Inflammatory macrophage treated with lipopolysaccharide for 4 hours (primary cell): ENCODE data around the gene MGAT5.

Source experiments
- DNase-seq: peaks from one replicate; pipeline ENCODE4 v3.0.0-alpha.2; 2020

MGAT5 gene

DNA sequence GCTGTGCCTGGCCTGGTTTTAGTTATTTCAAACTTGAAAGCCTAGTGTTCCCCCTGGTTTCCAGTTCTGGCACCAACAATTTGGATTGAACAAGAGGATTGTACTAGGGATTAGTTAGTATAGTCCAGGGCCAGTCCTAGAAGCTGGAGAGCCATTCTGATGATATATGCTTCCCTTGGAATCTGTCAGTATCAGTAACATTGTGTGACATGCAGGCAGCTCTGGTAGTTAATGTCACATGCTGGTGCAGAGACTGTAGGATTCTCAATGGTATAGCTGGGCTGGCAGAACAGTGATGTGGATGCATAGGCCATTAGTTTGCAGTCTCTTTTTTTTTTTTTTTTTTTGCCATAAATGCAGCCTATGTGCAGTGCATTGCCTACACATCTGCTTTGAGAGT is 3.6 kb downstream of the MGAT5 start:
- no peak for DNase-seq

DNA sequence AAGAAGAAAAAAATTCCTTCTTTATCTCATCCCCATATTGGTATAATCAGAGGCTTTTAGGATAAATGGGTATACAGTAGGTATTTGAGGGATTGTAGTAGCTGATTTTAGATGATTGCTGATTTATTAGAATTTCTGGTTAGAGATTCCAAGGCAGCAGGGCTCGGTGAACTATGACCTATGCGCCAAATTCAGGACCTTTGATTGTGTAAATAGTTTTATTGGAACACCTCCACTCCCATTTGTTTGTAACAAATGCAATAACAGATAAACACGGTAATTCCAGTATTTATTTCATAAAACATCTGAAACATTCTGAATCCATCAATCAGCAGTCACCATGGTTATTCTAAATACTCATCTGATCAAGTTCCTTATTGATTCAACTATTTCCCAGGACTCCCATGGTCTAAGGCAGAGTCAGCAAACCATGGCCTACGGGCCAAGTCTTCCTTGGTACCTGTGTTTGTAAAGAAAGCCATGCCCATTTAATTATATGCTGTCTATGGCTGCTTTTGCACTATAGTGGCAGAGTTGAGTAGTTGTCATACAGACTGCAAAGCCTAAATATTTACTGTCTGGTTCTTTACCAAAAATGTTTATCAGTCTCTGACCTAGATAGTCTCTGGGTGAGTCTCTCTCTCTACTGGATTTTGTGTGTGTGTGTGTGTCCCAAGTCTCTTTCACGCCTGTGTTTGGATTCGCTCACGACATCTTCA is 4.3 kb downstream of the MGAT5 start:
- DNase-seq, result no peak

DNA sequence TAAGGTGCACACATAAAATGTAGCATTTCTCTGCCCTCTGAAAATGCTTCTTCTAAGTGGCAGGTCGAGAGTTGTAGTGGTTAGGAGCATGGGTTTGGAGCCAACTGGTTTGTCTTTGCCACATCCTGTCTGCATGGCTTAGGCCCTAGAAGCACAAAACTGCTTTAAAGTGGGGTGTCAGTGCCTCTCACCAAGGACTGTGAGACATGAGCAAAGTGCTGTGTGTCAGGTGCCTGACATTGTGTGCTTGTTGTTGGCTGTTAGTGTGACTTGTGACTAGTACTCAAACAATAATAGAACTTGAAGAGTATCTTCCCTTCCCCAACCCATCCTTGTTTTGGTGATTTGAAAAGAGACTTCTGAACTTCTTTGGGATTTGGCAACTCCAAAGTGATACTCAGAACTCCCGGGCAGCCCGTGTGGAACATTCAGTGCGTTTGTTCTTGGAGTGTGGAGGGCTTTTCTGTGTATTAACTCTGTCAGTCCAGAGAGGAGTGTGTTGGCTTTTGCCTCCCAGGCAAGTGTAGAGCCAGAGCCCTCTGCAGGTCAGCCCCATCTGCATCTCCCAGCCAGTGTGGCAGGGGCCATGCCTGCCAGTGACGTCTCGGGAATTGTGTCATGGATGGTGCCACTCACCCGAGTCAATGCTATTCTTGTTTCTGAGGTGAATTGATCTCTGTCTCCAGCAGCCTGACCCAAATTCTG is 5.0 kb downstream of the MGAT5 start:
- no peak for DNase-seq

DNA sequence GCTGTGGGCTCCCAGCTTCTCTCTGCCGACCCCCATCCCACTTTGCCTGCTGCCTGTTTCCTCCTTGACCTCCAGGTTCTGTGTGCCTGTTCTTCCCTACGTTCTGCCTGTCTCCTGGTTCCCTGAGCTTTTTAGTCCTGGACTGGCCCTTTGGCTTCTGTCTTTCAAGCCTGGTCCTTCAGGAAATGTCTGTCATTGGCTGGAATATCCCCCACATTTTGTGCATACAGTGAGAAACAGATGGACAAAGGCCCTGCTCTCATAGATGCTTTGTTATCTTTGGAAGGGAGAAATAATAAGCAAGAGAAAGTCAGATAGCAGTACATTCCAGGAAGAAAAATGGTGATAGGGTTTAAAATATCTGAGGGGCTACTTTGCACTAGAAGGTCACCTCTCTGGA is 5.7 kb downstream of the MGAT5 start:
- DNase-seq, result no peak

DNA sequence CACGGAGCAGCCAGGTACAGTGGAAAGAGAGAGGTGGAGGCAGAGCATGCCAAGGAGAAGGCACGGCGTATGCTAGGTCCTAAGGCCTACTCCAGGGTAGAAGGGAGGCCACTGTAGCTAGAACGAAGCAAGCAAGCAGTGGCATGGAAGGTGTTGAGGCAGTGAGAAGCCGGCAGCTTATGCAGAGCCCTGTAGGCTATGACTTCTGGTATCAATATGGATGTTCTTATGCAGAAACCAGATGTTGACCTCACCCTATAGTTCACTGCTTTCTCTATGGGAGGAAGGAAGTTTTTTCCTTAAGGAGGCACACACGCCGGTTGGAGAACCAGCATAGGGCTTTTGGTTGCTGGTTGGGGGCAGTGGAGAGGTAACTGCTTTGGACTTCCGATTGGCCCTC is 6.1 kb downstream of the MGAT5 start:
- DNase-seq, result no peak

DNA sequence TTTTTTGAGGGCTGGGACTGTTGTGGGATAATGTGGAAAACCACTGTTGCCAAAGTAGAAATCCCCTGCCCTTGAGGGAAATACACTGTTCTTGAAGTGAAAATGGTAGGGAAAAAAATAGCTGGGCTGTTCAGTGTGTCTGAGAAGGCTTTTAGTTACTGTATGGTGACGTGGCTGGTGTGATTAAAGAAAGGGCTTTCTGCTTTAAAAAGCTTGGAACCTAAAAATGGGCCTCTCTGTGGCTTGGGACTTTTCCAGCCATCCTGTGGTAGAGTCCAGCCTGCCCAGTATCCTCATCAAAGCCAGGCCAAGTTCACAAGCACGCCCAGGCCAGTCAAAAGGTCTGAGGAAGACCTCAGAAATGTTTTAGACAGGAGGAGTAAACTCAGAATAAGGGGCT is 6.8 kb downstream of the MGAT5 start:
- DNase-seq, result no peak

DNA sequence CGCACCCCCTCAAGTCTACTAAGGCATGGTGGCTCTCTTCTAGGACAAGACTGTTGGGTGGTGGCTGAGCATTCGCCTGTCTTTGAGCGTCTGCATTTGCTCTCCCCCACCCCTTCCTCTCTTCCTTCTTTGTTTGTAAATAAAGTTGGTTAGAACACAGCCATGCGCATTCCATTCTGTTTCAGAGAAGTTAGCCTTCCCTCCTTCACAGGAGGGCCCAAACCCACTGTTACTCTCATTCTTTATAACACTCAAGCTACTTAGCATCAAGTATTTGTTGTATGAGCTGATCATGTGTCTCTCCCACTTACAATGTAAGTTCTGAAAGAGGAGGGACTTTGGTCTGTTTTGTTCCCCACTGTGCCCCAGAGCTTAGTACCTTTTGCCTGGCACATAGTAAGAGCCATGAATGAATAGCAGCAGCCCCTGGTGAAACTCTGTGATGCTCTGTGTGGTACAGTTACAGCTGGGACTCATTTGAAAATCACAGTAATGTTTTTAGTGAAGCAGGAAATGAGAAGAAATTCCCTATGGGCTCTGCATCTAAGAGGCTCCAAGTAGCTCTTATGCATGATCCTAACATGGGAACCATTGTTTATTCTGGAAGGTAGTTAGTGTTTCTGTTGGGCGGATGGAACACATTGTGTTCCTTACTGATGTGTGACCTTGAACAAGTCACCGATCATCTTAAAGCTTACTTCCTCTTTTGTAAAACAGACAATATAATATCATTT is 7.7 kb downstream of the MGAT5 start:
- DNase-seq, result no peak

DNA sequence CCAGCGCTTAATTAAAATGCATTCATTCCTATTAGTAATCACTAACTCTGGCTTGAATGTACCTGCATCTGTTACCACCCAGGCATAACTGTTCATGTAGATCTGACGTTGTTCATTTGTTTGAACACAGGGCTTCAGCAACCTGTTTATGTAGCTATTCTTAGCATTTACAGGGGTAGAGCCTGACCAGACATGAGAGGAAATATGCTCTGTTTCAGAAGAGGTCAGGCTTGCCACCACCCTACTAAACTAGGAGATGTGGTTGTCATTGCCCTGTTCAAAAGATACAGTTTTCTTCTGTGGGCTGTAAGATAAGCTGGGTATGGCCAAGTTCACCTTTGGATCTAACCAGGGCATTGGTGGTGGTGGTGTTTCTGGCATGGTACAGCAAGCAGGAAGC is 8.8 kb downstream of the MGAT5 start:
- no peak for DNase-seq

DNA sequence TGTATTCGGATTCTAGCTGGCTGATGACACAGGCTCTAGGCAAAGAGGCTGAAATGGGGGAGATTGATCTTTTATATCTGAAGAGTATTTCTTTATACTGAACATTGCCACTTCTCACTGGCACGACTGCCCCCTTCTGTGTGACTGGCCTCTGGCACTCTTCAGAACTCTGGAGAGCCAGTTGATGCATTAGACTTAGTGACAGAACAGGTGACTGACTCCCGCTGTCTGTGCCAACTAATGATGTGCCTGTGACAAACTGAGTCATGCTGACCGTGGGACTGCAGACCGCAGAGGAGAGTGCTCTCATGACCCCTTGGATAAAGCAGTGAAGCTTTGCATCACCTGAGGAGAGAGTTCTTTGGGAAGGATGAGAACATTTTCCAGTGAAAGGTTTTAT is 14.4 kb downstream of the MGAT5 start:
- DNase-seq, result no peak

DNA sequence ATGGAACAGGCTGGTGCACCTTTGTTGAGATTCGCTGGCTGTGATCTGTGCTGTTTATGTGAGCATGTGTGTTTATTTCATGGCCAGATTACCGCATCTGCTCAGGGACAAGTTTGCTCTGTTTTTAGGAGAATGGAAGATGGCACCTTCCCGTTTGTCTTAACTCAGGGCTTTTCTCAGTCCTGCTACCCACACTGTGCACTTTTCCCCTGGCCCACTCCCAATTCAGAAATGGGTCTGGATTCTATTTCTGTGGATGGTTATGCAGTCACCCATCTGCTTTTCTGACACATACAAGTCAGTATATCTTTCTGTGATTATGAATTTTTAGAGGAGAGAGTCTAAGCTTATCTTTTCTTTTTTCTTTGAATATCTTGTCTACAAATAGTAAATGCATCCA is 15.4 kb downstream of the MGAT5 start:
- no peak for DNase-seq

DNA sequence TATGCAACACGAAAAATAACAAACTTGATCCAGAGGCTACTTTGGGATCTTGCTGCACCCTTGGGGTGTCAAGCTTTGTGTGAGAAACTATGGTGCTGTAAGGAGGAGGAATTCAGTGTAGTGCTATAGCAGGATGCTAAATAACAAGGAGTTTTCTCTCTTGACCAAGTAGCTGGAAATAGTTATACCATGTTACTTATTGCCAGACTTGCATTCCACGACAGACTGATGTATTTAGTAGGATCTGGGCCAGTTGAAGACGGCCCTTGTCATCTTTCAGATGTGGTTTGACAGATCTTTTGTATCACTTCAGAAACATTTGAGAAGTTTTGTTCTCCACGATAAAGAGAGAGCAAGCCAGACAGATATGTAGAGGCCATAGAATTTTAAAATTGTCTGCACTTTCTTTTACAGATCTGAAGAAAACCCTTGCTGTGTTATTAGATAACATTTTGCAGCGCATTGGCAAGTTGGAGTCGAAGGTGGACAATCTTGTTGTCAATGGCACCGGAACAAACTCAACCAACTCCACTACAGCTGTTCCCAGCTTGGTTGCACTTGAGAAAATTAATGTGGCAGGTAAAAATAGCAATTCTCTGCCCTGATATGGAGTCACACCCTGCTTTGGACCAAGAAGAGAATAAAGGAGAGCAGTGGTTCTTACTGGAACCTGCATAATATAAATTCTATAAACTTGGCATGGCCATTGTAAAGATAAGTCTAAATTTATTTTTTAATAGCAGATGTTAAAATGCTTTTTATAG is 16.3 kb downstream of the MGAT5 start:
- no peak for DNase-seq

DNA sequence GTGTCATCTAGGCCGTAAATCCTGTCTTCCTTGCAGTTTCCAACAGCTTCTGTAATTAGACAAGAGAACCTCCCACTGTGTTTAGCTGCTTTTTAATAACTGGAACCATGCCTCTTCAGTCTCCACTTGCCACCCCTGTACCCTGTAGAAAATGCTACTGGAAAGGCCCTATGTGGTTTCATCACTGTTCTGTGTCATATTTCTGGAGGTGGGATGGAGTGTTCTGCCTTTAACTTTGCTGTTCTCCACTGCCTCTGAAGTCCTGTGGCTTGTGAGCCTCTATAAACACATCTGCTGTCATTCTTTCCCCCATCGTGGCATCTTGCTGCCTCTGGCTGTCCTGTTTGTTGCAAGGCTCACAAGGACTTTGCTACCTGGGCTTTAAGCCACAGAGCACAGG is 17.9 kb downstream of the MGAT5 start:
- DNase-seq, result no peak

DNA sequence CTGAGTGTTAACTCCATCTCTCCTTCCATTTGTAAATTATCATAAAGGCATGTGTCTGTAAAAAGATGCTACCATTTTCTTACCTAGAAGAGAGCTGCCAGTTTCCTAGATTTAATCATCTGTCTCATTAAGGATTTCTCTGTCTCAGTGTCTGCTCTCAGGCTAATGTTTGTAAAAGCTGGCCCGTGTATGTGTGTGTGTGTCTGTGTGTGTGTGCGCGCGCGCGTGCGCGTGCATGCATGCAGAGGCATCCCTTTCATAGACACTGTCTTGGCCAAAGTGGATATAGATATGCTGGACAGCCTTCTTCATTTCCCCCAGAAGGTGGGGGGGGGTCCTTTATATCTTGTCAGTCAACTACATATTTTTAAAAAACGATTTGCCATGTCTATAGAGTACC is 18.9 kb downstream of the MGAT5 start:
- DNase-seq, result no peak

DNA sequence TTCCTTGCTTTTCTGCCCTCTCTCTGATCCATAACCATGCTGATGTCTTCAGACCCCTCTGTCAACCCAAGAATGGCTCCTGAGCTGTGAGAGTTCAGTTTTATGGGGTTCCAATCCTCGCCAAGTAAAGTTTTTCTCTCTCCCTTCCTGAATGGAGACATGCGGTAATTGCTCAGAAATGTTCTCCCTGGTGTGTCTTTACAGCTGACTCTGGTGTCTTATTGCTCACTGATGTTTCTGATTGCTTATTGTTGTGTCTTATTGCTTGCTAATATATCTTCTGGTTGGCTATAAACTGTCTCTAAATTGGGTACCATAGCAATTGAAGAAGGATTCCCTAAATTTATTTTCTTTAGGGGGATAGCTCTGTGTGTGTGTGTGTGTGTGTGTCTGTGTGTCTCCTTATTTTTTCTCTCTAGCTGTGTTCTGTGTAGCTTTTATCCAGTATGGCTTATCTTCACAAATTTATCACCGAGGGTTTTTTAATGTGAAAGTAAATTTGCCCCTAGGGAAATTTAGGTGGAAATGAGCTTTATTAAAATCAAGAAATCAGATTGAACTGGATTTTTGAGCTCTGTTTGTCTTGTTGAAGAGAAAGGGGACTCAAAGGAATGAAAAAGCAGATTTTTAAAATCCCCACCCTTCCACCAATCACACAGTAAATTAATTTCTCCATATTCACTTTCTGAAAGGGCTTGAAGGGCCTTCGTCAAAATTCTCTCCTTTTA is 19.5 kb downstream of the MGAT5 start:
- DNase-seq, result no peak

DNA sequence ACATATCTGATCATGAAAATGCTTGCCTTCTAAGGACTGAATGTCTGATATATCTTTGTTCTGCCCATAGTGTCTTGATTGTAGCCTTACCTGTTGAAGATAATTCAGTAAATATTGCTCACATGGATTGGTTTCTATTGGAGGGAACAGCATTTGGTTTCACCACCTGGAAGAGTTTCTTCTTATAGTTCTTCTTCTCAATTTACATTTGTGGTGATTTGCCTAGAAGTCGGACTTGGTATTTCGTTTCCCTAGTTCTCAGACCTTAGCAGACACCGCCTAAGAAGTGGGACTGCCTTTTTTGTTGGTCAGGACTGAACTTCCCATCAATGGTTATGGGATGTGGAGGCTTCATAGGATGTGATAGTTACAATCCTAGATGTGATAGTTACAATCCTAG is 20.2 kb downstream of the MGAT5 start:
- no peak for DNase-seq

DNA sequence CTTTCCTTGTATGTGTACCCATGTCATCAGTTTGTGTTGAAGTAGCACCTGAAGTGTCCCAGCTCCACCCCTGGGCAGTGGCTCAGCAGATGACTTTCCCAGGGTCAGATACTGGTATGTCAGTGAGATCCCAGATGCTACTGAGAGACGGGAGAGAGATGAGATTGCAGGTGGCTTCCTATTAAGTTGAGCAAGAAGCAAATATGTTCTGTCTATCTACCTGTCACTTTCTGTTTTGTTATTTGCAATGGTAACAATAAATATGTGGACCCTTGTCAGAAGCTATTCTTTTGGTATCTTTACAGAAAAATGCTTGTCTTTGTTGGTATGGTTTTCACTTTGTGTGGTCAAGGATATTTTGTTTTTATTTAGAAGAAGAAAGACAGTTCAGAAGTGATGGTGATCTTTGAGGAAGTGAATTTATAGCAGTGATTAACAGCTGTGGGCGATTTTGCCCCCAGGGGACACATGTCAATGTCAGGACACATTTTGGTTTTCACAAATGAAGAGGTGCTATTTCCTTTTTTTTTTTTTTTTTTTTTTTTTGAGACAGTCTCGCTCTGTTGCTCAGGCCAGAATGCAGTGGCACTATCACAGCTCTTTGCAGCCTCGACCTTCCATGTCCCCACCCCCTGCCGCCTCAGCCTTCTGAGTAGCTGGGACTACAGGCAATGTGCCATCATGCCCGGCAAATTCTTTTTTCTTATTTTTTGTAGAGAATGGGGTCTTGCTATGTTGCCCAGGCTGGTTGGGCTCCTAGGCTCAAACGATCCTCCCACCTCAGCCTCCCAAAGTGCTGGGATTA is 21.4 kb downstream of the MGAT5 start:
- no peak for DNase-seq

DNA sequence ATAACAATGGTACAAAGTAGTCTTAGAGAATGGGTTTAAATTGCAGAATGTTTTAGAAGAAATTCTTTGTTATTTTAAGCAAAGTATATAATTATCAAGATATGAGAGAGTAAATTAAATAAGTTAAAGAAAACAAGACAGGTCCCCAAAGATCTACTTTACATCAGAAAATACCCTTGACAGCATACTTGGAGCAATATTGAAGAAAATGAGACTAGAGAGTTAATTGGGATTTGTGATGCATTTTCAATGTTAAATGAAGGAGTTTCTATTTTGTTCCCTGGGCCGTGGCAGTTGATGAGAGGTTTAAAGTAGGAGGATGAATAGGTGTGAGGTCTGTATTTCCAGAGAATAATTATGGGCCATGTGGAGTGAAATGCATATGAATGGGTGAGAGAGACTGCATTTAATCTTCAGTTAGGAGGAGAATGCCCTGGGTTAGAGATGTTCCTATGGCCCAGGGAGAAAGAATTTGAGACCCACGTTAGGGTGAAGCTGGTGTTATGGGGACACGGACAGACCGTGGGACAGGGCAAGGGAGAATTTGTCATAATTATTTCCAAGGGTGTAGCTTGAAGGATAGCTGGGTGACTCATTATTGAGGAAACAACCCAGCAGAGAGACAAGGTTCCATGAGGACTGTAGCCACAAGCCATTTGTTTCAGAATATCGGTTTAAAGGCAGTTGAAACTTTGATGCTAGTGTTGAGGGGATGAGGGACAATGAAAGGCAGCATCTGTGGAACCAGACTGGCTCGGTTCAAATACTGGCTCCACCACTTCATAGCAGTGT is 22.7 kb downstream of the MGAT5 start:
- DNase-seq, result no peak

DNA sequence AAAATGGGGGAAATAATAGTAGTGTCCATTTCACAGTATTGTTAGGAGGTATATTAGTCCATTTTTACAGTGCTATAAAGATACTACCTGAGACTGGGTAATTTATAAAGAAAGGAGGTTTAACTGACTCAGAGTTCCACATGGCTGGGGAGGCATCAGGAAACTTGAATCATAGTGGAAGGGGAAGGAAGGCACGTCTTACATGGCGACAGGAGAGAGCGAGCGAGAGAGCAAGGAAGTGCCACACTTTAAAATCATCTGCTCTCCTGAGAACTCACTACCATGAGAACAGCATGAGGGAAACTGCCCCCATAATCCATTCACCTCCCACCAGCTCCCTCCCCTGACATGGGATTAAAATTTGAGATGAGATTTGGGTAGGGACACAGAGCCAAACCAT is 23.4 kb downstream of the MGAT5 start:
- DNase-seq, result no peak

DNA sequence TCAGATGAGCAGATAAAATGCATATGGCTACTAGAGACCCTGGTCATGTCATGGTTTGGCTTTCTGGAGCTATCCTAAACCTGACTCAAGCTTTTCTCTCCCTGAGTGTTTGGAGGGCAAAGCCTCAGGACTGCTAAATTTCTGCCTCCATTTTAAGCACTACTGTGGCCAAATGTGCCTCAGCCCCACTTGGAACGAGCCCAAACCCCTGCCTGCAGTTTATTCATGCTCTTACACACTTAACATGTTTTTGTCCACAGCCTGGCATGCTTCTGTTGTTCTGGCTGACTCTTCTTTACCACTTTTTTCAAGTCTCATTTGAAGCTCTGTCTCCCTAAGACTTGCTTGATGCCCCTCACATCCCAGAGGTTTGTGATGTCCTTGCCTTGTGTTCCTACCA is 24.7 kb downstream of the MGAT5 start:
- no peak for DNase-seq

DNA sequence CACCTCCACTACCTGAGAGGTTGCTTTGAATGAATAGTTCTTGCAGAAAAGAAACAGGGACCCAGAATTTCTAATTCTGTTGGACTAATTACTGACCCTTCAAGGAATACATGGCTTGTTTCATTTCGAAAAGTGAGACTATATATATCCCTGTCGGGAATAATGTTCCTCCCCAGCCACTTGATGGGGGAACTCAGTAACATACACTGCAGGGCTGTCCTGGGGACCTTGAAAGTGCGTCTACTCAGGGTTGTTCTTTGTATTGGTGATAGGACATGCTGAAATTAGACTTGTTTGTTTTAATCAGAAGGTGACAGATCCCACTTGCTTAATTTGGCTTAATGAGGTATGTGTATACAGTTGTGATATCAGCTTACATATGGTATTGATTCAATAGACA is 25.5 kb downstream of the MGAT5 start:
- DNase-seq, result no peak

DNA sequence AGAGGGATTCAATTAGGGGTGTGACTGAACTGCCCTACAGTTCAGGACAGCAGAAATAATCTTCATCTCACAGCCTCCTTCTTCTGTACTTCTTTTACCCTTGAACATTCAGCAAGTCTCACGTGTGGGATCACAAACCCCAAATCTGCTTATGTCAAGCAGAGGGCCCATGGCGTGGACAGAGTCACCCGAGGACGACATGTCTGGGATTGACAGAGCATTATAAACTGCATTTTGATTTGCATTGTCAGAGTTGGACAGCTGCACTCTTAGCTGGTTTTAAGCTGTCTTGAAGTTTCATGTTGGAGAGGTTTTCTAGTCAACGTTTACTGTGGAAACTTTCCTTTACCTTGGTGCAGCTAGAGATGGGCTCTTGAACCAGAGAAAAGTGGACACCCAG is 26.4 kb downstream of the MGAT5 start:
- DNase-seq, result no peak
